HL-60 (cell line): ENCODE measurements around the gene EFCAB14.
"Not testable (repeated sequence)": the region's sequence is repeated elsewhere in the genome, so short reads cannot be mapped to it uniquely, and the experiment has no call there.

ENCODE experiments used
- POLR2AphosphoS5 ChIP-seq: IDR thresholded peaks from 2 replicates; pipeline ENCODE4 v1.6.1; 2012; ENCODE audit warnings: low read depth
- TF ChIP-seq, protein P1 (sequence below): IDR thresholded peaks from one replicate; pipeline ENCODE4 v1.5.1; 2011; ENCODE audit warnings: low read length, control low read depth, inconsistent platforms; ENCODE audit not compliant: insufficient read depth
- TF ChIP-seq, protein P2 (sequence below): IDR thresholded peaks from 2 replicates; pipeline ENCODE4 v1.6.1; 2012; ENCODE audit warnings: low read depth; ENCODE audit not compliant: insufficient replicate concordance

DNA sequence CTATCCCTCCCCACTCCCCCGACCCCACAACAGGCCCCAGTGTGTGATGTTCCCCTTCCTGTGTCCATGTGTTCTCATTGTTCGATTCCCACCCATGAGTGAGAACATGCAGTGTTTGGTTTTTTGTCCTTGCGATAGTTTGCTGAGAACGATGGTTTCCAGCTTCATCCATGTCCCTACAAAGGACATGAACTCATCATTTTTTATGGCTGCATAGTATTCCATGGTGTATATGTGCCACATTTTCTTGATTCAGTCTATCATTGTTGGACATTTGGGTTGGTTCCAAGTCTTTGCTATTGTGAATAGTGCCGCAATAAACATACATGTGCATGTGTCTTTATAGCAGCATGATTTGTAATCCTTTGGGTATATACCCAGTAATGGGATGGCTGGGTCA, 56.0 kb downstream of the EFCAB14 start:
- TF ChIP-seq, protein P1, sequence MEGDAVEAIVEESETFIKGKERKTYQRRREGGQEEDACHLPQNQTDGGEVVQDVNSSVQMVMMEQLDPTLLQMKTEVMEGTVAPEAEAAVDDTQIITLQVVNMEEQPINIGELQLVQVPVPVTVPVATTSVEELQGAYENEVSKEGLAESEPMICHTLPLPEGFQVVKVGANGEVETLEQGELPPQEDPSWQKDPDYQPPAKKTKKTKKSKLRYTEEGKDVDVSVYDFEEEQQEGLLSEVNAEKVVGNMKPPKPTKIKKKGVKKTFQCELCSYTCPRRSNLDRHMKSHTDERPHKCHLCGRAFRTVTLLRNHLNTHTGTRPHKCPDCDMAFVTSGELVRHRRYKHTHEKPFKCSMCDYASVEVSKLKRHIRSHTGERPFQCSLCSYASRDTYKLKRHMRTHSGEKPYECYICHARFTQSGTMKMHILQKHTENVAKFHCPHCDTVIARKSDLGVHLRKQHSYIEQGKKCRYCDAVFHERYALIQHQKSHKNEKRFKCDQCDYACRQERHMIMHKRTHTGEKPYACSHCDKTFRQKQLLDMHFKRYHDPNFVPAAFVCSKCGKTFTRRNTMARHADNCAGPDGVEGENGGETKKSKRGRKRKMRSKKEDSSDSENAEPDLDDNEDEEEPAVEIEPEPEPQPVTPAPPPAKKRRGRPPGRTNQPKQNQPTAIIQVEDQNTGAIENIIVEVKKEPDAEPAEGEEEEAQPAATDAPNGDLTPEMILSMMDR, result not testable (repeated sequence)
- not testable (repeated sequence) for TF ChIP-seq POLR2AphosphoS5
- TF ChIP-seq, protein P2, sequence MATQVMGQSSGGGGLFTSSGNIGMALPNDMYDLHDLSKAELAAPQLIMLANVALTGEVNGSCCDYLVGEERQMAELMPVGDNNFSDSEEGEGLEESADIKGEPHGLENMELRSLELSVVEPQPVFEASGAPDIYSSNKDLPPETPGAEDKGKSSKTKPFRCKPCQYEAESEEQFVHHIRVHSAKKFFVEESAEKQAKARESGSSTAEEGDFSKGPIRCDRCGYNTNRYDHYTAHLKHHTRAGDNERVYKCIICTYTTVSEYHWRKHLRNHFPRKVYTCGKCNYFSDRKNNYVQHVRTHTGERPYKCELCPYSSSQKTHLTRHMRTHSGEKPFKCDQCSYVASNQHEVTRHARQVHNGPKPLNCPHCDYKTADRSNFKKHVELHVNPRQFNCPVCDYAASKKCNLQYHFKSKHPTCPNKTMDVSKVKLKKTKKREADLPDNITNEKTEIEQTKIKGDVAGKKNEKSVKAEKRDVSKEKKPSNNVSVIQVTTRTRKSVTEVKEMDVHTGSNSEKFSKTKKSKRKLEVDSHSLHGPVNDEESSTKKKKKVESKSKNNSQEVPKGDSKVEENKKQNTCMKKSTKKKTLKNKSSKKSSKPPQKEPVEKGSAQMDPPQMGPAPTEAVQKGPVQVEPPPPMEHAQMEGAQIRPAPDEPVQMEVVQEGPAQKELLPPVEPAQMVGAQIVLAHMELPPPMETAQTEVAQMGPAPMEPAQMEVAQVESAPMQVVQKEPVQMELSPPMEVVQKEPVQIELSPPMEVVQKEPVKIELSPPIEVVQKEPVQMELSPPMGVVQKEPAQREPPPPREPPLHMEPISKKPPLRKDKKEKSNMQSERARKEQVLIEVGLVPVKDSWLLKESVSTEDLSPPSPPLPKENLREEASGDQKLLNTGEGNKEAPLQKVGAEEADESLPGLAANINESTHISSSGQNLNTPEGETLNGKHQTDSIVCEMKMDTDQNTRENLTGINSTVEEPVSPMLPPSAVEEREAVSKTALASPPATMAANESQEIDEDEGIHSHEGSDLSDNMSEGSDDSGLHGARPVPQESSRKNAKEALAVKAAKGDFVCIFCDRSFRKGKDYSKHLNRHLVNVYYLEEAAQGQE, result not testable (repeated sequence)
